Ovary (tissue), 9 donors: Measurements from ENCODE around the gene NEURL3. TPM values are rescaled to one million over a fixed set of nuclear protein-coding genes. Genes with fewer than 3 reads are reported as not detected.

Source experiments
- DNase-seq, 5 donors: peaks; one replicate each; pipeline ENCODE4 v3.0.0-alpha.2; 2019 to 2020
- H3K27ac ChIP-seq, 2 donors: fragments of 200-600 bp; one replicate each; pipeline versions ENCODE4 v1.5.1 to v1.8.0; 2019 to 2022
- H3K27me3 ChIP-seq: fragments of 200-600 bp; one replicate; pipeline ENCODE4 v1.8.0; 2022
- H3K36me3 ChIP-seq: fragments of 200-600 bp; sonication (generic); one replicate; pipeline ENCODE4 v1.5.1; 2019
- H3K4me1 ChIP-seq: one replicate; pipeline ENCODE4 v1.8.1; 2013; ENCODE audit warnings: mild to moderate bottlenecking, moderate library complexity; ENCODE audit not compliant: insufficient read depth
- H3K4me3 ChIP-seq: fragments of 200-600 bp; sonication (generic); one replicate; pipeline ENCODE4 v1.5.1; 2017
- H3K9me3 ChIP-seq, 2 donors: fragments of 200-600 bp in 1 of 2; sonication (generic) in 1 of 2; one replicate each; pipeline versions ENCODE4 v1.5.1 to v1.8.1; 2013 to 2019; ENCODE audit warnings: mild to moderate bottlenecking in 1 of 2, moderate library complexity in 1 of 2
- EP300 ChIP-seq: sonication (generic); formaldehyde crosslinking; IDR thresholded peaks from one replicate; pipeline ENCODE4 v1.6.1; 2017; ENCODE audit warnings: antibody characterized with exemption
- POLR2A ChIP-seq: fragments of 450-650 bp; IDR thresholded peaks from one replicate; pipeline ENCODE4 v1.6.1; 2017; ENCODE audit warnings: antibody characterized with exemption, mild to moderate bottlenecking, moderate library complexity
- WGBS, 3 donors: extraction: QIAGEN DNeasy Blood & Tissue Kit in 1 of 3; methylation state at CpG; one replicate each; pipeline versions ENCODE4 v1.1.5 to v1.1.7; 2013 to 2017; 5-methylcytosine and 5-hydroxymethylcytosine counted together
- intact Hi-C, 4 donors: fragments of 100-400 bp; cut with DNase I; formaldehyde crosslinking; loops; one replicate each; pipeline versions ENCODE4 v1.11.0 to v1.15.1; 2022 to 2023
- polyA plus RNA-seq, 2 donors: library from polyadenylated mRNA; stranded (reverse); fragments of 200-250 nt in 1 of 2; fragments of 350-450 nt in 1 of 2; fragmentation: Illumina TruSeq in 1 of 2; extraction: RNeasy Lipid Tissue Mini Kit (QIAGEN cat#74804) in 1 of 2; gene quantifications; one replicate each; pipeline ENCODE4 v1.2.3, GENCODE V29; 2013 to 2014
- total RNA-seq, 7 donors: library from RNA; depleted of rRNA in 2 of 7; stranded (reverse); fragments of >200 nt in 2 of 7; fragmentation: NEBNext Ultra II Directional in 3 of 7; extraction: Animal tissue kit (Norgen Biotek cat#: 25700) in 3 of 7; gene quantifications; one replicate each; pipeline versions ENCODE4 v1.1.0 to v1.2.4, GENCODE V29; 2016 to 2023
- TF ChIP-seq, protein P1 (sequence below), 3 donors: fragments of 450-650 bp in 2 of 3; fragments of 200-600 bp in 1 of 3; IDR thresholded peaks; one replicate each; pipeline versions ENCODE4 v1.5.1 to v1.8.0; 2016 to 2022; ENCODE audit warnings: antibody characterized with exemption in 3 of 3, mild to moderate bottlenecking in 1 of 3
- donor health status: DM: no; HTN: no; CAD: no; lungs with moderate emphysema.
- donor health status: DM: no; HTN: no; CAD: no.
- donor health status: Bipolar disorder and iron deficiency.
- donor health status: DM: yes; HTN: yes; CAD: no.
- donor health status: DM: no; HTN: no; CAD: no.
- donor health status: DM: yes; HTN: yes; CAD: no.

Gene NEURL3
- total and polyA plus RNA-seq, 9 donors = 0.06 TPM; not detected in 8

DNA sequence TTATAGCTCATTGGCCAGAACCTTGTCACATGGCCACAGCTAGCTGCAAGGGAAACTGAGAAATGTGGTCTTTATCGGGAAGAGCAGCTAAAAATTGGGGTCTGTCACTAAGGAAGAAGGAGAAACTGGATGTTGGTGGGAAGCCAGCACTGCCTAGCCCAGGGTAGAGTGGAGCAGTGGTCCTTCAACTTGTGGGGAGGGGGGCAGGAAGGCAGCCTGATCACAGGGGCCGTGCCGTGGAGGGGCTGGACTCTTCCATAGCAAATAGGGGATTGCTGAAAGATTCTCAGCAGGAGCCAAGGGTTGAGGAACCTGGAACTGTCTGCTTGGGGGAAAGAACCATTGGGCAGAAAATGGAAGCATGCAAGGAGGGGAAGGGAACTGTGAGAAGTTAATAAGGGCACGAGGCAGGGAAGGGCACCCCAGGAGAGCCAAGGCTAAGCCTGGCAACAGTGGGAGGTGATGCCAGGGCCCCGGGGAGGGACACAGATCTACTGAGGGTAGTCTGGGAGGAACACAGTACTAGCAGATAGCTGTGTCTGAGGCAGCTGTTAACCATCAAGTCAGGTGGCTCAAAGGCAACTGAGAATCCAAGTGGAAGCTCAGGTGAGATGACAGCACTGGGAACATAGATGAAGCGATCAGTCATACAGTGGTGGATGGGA is 5.9 kb upstream of the NEURL3 start:
- TF ChIP-seq POLR2A (no peak), EP300 (no peak)
- TF ChIP-seq, protein P1, sequence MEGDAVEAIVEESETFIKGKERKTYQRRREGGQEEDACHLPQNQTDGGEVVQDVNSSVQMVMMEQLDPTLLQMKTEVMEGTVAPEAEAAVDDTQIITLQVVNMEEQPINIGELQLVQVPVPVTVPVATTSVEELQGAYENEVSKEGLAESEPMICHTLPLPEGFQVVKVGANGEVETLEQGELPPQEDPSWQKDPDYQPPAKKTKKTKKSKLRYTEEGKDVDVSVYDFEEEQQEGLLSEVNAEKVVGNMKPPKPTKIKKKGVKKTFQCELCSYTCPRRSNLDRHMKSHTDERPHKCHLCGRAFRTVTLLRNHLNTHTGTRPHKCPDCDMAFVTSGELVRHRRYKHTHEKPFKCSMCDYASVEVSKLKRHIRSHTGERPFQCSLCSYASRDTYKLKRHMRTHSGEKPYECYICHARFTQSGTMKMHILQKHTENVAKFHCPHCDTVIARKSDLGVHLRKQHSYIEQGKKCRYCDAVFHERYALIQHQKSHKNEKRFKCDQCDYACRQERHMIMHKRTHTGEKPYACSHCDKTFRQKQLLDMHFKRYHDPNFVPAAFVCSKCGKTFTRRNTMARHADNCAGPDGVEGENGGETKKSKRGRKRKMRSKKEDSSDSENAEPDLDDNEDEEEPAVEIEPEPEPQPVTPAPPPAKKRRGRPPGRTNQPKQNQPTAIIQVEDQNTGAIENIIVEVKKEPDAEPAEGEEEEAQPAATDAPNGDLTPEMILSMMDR (IDR thresholded peaks at IDR 0.05) = no peak
- intact Hi-C loops = no loop called here
- Histone ChIP-seq H3K36me3 (no peaks in the 10 kb centered on the region), H3K4me3 (no peak overlapping the region), H3K9me3 (no peaks in the 10 kb centered on the region), H3K27me3 (no peaks in the 10 kb centered on the region), H3K27ac (no peak overlapping the region), H3K4me1 (peaks cover 2% of the 10 kb centered on the region)
- 55 to 70% (median 67%) methylated on average over 6 of the region's 6 CpGs for WGBS, 3 donors
- no peak for DNase-seq

DNA sequence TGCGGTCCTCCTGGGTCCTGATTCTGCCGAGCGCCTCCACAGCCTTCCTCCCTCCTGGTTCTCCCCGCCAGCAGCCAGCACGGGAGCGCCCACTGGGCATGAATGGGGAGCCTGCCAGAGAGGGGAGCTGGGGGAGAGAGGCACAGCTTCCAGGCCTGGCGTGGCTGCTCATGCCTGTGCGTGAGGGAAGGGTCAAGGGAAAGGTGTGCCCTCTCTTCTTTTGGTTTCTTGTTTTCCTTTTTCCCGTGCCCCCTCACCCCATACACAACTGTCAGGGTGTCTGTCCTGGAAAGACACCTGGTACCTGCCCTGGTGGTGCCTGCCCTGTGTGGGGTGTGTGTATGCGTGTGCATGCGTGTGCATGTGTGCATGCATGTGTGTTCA is 4.7 kb upstream of the NEURL3 start:
- Histone ChIP-seq H3K4me1 (peaks cover 2% of the 10 kb centered on the region), H3K27me3 (no peaks in the 10 kb centered on the region), H3K9me3 (no peaks in the 10 kb centered on the region), H3K27ac (no peak overlapping the region), H3K36me3 (no peaks in the 10 kb centered on the region), H3K4me3 (no peak overlapping the region)
- DNase-seq = no peak
- 40 to 46% (median 41%) methylated on average over 11 of the region's 11 CpGs for WGBS, 3 donors
- TF ChIP-seq EP300 (no peak), POLR2A (no peak)
- TF ChIP-seq, protein P1 (IDR thresholded peaks at IDR 0.05) = no peak
- intact Hi-C loops = loop anchor here (5.0 to 10.0 kb wide), 4 partner anchors 103 to 505 kb away; partner anchors contain the start of gene ASTL (in 3 of the 4)

DNA sequence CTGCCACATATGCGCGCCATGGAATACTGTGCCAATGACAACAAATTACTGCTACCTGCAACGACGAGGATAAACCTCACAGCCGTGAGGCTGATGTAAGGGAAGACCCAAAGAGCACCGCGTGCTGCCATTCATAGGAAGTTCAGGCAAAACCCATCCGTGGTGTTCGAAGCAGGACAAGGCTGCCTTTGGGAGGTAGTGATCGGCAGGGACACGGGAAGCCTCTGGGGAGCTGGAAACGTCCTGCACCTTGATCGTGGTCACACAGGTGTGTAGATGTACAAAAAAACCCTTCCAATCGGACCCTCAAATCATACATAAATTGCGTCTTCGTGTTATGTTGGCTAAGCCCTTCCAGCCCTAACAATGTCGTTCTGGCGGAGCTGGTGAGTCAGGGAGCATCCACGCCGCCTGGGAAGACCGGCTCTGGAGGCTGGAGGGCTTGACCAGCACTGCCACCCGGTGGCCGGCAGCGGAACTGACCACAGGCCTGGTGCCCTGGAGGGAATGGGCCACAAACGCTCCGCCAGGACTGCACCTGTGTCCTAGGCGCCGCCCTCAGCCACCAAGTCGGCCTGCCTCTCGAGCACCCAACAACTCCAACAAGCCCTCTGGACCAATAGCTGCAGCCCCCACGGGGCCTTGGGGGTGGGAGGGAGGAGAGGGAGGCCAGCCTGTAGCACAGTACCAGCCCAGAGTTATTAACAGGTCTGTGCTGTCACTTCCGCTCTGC is 4.1 kb upstream of the NEURL3 start:
- H3K4me3 ChIP-seq = no peak overlapping the region
- H3K9me3 ChIP-seq = no peaks in the 10 kb centered on the region
- no peak overlapping the region for H3K27ac ChIP-seq
- H3K4me1 ChIP-seq = peaks cover 2% of the 10 kb centered on the region
- intact Hi-C loops = loop anchor here (5.0 to 10.0 kb wide), 4 partner anchors 102 to 504 kb away; partner anchors contain the start of gene ASTL (in 3 of the 4)
- no peaks in the 10 kb centered on the region for H3K27me3 ChIP-seq
- no peak for TF ChIP-seq POLR2A
- TF ChIP-seq EP300 = no peak
- TF ChIP-seq, protein P1 (IDR thresholded peaks at IDR 0.05) = peak; percentile 91 to 97 (median 91)
- DNase-seq = peak; percentile 79 to 90 (median 88)
- H3K36me3 ChIP-seq = no peaks in the 10 kb centered on the region
- WGBS, 3 donors = 23 to 30% (median 27%) methylated on average over 29 to 32 of the region's 32 CpGs

DNA sequence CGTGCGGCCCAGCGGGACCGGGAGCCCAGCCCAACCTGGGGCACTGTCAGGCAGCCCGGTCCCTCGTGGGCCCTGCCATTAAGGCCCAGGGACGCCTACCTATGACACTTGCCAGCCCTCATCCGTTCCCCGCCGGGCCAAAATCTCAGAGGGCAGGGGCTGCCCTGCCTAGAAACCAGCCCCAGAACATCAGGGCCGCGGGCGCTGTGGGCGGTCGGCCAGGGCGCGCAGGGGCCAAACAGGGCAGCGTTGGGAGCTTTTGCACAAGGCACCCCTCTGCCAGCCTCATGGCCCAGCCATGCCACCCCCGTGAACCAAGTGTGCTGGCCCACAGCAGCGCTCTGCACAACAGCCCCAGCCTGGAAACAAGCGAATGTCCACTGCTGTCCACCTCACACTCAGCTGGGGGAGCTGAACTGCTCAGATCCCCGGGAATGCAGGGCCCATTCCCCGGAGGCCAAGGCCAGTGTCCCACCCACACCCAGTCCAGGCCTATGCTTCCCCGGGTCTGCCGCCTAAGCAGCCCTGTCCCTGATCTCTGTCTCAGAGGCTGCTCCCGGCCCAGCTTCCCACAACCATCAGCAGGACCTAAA is 3.5 kb upstream of the NEURL3 start:
- Histone ChIP-seq H3K36me3 (no peaks in the 10 kb centered on the region), H3K4me3 (no peak overlapping the region), H3K27ac (no peak overlapping the region), H3K9me3 (no peaks in the 10 kb centered on the region), H3K4me1 (peaks cover 2% of the 10 kb centered on the region), H3K27me3 (no peaks in the 10 kb centered on the region)
- TF ChIP-seq, protein P1 (IDR thresholded peaks at IDR 0.05) = no peak
- TF ChIP-seq EP300 (no peak), POLR2A (no peak)
- no peak for DNase-seq
- intact Hi-C loops = loop anchor here (5.0 to 10.0 kb wide), 4 partner anchors 101 to 504 kb away; partner anchors contain the start of gene ASTL (in 3 of the 4)
- 54 to 78% (median 57%) methylated on average over 9 to 26 of the region's 26 CpGs for WGBS, 3 donors
